ENCODE data around the gene CDC42BPA.
A peak's percentile ranks its signal among the peaks of the same experiment; 100 is the strongest.
"Not testable (repeated sequence)": the region's sequence is repeated elsewhere in the genome, so short reads cannot be mapped to it uniquely, and the experiment has no call there.

Gene CDC42BPA

DNA sequence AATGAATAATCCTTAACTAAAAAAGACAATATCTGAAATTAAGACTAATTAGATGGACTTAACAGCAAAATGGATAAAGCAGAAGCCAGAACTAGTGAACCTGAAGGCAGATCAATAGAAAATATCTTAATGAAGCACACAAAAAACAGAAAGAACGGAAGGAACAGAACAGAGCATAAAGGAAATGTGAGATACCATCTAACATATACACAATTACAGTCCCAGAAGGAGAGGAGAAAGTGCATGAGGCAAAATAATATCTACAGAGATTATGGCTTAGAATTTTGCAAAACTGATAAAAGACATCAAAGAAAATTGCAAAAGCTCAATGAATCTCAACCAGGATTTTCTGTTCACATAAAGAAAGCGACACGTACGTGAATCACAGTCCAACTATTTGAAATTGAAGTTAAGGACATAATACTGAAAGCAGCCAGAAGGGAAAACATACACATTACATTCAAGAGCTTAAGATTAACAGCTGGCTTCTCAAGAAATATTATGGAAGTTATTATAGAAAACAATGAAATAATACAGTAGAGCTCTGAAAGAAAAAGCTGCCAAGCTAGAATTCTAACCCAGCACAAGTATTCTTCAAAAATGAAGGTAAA, 182.0 kb downstream of the CDC42BPA start:
- TF ChIP-seq, protein P1, sequence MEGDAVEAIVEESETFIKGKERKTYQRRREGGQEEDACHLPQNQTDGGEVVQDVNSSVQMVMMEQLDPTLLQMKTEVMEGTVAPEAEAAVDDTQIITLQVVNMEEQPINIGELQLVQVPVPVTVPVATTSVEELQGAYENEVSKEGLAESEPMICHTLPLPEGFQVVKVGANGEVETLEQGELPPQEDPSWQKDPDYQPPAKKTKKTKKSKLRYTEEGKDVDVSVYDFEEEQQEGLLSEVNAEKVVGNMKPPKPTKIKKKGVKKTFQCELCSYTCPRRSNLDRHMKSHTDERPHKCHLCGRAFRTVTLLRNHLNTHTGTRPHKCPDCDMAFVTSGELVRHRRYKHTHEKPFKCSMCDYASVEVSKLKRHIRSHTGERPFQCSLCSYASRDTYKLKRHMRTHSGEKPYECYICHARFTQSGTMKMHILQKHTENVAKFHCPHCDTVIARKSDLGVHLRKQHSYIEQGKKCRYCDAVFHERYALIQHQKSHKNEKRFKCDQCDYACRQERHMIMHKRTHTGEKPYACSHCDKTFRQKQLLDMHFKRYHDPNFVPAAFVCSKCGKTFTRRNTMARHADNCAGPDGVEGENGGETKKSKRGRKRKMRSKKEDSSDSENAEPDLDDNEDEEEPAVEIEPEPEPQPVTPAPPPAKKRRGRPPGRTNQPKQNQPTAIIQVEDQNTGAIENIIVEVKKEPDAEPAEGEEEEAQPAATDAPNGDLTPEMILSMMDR (conservative IDR thresholded peaks at IDR 0.05) = no peak

DNA sequence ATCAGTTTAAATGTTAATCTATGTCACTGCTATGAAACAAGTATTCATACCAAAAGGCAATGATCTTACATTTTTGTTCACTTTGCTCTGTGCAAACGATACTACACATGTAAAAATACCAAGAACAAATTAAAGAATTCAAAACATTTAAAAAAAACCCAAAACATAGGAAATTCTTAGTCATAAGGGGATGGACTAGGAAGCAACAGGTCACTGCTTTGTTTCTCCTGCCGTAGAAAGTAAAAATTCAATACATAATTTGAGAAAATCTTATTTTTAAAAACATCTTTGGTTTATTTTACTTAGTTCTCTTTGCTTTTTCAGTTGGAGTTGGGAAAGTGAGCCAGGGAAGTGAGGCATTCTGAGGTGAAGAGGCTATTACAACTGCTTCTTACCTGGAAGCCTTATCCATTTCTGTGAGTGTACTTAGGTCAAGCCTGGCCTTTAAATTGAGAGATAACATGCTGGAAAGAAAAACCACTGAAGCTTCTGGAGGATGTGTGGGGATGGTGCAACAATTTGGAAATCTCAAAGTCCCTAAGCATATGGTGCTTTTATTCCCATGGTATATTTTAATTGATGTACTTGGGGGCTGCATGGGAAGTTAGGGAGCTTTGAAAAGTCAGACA, 183.5 kb downstream of the CDC42BPA start:
- H3K27ac ChIP-seq = no peak overlapping the region
- TF ChIP-seq, protein P1 (conservative IDR thresholded peaks at IDR 0.05) = no peak

More for the DNA sequence above, 182.0 kb downstream of the CDC42BPA start:
- no peak overlapping the region for H3K27ac ChIP-seq

DNA sequence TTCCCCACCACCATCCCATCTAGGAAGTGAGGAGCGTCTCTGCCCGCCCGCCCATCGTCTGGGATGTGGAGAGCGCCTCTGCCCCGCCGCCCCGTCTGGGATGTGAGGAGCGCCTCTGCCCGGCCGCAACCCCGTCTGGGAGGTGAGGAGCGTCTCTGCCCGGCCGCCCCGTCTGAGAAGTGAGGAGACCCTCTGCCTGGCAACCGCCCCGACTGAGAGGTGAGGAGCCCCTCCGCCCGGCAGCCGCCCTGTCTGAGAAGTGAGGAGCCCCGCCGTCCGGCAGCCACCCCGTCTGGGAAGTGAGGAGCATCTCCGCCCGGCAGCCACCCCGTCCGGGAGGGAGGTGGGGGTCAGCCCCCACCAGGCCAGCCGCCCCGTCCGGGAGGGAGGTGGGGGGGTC, 185.6 kb downstream of the CDC42BPA start:
- not testable (repeated sequence) for H3K27ac ChIP-seq

DNA sequence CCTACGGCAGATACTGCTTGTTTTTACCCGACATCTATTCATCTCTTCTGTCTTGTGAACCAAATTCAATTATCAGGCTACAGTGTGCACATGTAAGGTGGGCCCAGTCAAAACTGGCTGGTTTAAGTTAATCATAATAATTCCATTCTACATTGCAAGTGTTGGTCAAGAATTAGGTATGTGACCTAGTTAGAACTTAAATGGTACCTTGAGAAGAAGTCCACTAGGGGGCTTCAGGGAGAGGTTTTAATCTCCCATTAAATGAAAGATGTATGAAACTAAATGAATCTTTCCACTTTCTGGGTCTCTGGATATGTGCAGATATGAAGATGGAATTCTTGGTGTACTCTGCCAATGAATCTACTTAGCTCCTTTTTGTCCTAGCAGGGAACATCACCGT, 187.1 kb downstream of the CDC42BPA start:
- TF ChIP-seq, protein P1 (conservative IDR thresholded peaks at IDR 0.05) = peak; percentile 42

DNA sequence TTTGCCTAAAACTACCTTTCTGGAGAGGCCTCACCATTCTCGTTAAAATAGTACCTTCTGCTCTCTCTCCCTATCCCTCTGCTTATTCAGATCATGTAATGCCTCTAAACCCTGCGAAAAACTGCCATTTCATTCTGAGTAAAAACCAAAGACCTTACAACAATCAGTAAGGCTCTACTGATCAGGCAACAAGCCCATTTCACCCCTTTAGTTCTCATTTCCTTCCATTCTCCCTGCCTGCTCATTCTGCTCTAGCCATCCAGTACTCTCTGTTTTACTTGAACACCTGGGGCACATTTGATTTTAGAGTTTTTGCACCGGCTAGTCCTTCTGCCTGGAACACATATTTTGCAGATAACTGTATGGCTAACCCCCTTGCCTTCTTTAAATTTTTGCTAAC, 190.4 kb downstream of the CDC42BPA start:
- H3K27ac ChIP-seq = no peak overlapping the region
- TF ChIP-seq, protein P1 (conservative IDR thresholded peaks at IDR 0.05) = no peak

More for the DNA sequence above, 187.1 kb downstream of the CDC42BPA start:
- no peak overlapping the region for H3K27ac ChIP-seq

DNA sequence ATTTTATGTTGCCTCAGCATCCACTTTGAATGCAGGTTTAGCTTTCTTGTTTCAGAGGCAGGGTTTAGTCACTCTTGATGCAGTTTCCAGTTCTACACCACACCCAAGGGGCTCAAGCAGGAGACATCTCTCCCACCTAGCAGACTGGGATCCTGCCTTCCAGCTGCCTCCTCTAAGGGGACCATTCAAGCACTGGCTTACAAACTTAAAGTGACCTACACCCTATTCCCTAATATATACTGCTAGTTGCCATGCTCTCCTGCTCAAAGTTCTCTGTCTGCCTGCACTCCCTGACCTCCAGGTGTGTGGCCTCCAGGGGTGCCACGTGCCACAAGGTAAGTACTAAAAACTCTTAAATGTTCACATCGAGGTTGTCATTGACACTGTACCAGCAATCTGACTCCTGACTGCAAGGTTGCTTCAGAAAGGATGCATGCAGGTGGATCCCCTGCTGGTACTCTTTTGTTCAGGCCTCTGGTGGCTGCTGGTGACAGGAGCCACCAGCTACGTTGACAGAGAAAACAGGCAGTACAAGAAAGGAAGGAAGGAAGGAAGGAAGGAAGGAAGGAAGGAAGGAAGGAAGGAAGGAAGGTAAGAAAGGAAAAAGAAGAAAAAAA, 192.3 kb downstream of the CDC42BPA start:
- no peak overlapping the region for H3K27ac ChIP-seq
- TF ChIP-seq, protein P1 (conservative IDR thresholded peaks at IDR 0.05) = no peak

DNA sequence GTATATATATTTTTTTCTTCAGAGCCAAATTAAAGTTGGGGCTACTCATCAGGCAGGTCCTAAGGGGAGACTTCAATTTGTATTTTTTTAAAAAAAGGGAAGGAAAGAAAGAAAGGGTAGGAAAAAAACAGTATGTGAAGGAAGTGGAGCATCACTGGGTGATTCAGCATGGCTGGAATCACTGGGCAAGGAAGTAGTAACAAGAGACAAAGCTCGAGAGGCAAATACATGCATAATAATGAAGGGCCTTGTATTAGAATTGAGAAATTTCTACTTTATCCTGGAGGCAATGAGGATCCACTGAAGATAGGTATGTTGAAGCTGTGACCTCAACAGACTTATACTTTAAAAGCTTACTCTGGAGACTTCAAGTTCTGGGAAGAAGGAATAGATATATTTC, 193.8 kb downstream of the CDC42BPA start:
- TF ChIP-seq, protein P1 (conservative IDR thresholded peaks at IDR 0.05) = no peak
- no peak overlapping the region for H3K27ac ChIP-seq

DNA sequence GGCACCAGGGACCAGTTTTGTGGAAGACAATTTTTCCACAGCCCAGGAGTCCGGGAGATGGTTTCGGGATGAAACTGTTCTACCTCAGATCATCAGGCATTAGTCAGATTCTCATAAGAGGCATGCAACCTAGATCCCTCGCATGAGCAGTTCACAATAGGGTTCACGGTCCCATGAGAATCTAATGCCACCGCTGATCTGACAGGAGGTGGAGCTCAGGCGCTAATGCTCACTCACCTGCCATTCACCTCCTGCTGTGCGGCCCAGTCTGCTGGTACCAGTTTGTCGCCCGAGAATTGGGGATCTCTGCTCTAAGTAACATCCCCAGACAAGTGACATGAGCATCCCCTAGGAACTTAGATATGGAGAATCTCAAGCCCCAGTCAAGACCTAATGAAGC, 197.5 kb downstream of the CDC42BPA start:
- H3K27ac ChIP-seq = no peak overlapping the region
- TF ChIP-seq, protein P1 (conservative IDR thresholded peaks at IDR 0.05) = no peak

Measured in VCaP (cell line).